Stimulated activated CD8-positive, alpha-beta memory T cell treated with anti-CD3 and anti-CD28 coated beads, Interleukin-7, amount 100 ng/mL, for 48 hours (primary cell): ENCODE results near the gene CLSTN2.

Experiments
- DNase-seq, 2 donors: peaks; one replicate each; pipeline ENCODE4 v3.0.0-alpha.2; 2020; ENCODE audit warnings: low read depth in 1 of 2; ENCODE audit errors: extremely low read depth in 1 of 2

The CLSTN2 gene

GRCh38 chr3:140319739-140320138 lies 384.8 kb downstream of the CLSTN2 start:
- DNase-seq, result no peak

- DNase-seq, result no peak
These were observed 388.6 kb downstream of the CLSTN2 start for GRCh38 chr3:140323561-140323960.

GRCh38 chr3:140332131-140332530 lies 397.1 kb downstream of the CLSTN2 start:
- no peak for DNase-seq

- DNase-seq, result no peak
These were observed 399.3 kb downstream of the CLSTN2 start for GRCh38 chr3:140334132-140334929.

GRCh38 chr3:140336465-140336864 lies 401.5 kb downstream of the CLSTN2 start:
- no peak for DNase-seq

- no peak for DNase-seq
These were observed 403.9 kb downstream of the CLSTN2 start for GRCh38 chr3:140338916-140339315.

GRCh38 chr3:140341203-140341602 lies 406.2 kb downstream of the CLSTN2 start:
- DNase-seq, result no peak

- DNase-seq, result no peak
These were observed 406.9 kb downstream of the CLSTN2 start for GRCh38 chr3:140341817-140342403.

GRCh38 chr3:140342668-140343067 lies 407.7 kb downstream of the CLSTN2 start:
- DNase-seq, result no peak

- DNase-seq, result no peak
These were observed 408.5 kb downstream of the CLSTN2 start for GRCh38 chr3:140343211-140344081.

GRCh38 chr3:140344082-140344454 lies 409.1 kb downstream of the CLSTN2 start:
- DNase-seq, result no peak

GRCh38 chr3:140344601-140345205 lies 409.7 kb downstream of the CLSTN2 start:
- DNase-seq, result no peak

- no peak for DNase-seq
These were observed 412.2 kb downstream of the CLSTN2 start for GRCh38 chr3:140347151-140347550.

- no peak for DNase-seq
These were observed 415.0 kb downstream of the CLSTN2 start for GRCh38 chr3:140349938-140350337.

GRCh38 chr3:140351466-140351865 lies 416.5 kb downstream of the CLSTN2 start:
- no peak for DNase-seq

GRCh38 chr3:140355481-140355880 lies 420.5 kb downstream of the CLSTN2 start:
- no peak for DNase-seq

GRCh38 chr3:140358686-140359085 lies 423.7 kb downstream of the CLSTN2 start:
- no peak for DNase-seq

GRCh38 chr3:140359233-140359995 lies 424.4 kb downstream of the CLSTN2 start:
- no peak for DNase-seq

GRCh38 chr3:140360332-140360731 lies 425.3 kb downstream of the CLSTN2 start:
- DNase-seq, result no peak

GRCh38 chr3:140363801-140364200 lies 428.8 kb downstream of the CLSTN2 start:
- DNase-seq, result no peak
